HG02678 (cell line): Measurements from ENCODE around the gene PPP4R4.
"Not testable (repeated sequence)": the region's sequence is repeated elsewhere in the genome, so short reads cannot be mapped to it uniquely, and the experiment has no call there.

Experiments
- ATAC-seq: cut with Tn5 transposase; IDR thresholded peaks from one replicate; pipeline ENCODE4 v1.9.1; 2021; ENCODE audit warnings: mild to moderate bottlenecking, moderate library complexity; ENCODE audit not compliant: unreplicated experiment

Gene PPP4R4

GRCh38 chr14:94177806-94178205, 3.7 kb downstream of the PPP4R4 start:
- ATAC-seq = no peak

GRCh38 chr14:94179244-94179643, 5.1 kb downstream of the PPP4R4 start:
- no peak for ATAC-seq

DNA sequence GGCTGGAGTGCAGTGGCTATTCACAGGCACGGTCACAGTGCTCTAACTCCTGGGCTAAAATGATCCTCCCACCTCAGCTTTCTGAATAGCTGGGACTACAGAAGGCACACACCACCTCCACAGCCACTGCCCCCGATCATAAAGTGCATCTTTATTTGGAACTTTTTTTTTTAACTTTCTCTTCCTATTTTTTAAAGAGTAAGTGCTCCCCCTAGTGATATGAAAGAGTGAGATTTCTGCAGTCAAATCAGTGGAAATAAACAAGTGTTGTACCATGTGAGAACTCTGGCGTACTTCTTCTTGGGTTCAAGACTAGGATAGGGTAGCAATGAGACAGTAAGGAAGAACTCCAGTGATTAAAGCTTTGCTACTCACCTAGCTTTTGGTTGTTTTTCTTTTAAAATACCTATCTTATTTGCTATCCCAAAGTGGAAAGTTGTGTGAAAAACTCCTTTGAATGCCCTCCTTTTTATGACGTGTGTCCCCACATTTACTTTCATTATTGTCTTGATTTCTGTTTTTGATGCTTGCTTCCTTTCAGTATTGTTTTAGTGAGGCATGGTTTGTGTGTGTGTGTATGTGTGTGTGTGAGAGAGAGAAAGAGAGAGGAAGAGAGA, 6.6 kb downstream of the PPP4R4 start:
- ATAC-seq = peak; percentile 52

GRCh38 chr14:94181835-94182234, 7.7 kb downstream of the PPP4R4 start:
- no peak for ATAC-seq

GRCh38 chr14:94192536-94192935, 18.4 kb downstream of the PPP4R4 start:
- no peak for ATAC-seq

GRCh38 chr14:94193776-94194175, 19.7 kb downstream of the PPP4R4 start:
- ATAC-seq = no peak

DNA sequence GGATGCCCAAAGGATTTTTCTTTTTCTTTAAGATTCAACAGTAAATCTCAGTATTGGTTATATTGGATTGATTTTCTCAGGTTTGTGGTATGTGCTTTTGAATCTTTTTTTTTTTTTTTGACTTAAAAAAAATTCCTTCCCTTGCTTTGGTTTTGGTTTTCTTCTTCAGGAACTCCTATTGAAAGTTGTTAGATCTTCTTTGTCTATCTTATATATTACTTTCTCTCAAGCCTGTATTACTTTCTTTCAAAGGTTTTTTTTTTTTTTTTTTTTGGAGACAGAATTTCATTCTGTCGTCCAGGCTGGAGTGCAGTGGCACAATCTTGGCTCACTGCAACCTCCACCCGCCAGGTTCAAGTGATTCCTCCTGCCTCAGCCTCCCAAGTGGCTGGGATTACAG, 21.9 kb downstream of the PPP4R4 start:
- ATAC-seq = no peak

DNA sequence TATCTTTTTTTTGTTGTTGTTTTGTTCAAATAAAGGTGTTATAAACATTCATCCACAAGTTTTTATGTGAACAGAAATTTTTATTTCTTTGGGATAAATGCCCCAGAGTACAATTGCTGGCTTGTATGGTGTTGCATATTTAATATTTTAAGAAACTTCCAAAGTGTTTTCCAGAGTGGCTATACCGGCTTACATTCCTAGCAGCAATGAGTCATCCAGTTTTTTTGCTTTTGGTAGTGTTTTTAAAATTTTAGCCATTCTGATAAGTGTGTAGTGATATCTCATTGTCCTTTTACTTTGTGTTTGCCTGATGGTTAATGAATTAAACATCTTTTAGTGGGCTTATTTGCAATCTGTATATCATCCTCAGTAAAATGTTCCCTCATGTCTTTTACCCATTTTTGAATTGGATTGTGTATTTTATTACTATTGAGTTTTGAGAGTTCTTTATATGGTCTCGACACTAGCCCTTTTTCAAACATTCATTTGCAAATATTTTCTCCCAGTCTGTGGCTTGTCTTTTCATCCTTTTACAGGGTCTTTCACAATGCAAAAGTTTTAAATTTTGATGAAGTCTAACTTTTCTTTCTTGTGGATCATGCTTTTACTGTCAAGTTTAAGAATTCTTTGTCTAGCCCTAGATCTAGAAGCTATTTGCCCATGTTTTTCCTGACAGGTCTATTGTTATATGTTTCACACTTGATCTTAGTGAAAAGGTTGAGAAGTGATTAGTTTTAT, 29.5 kb downstream of the PPP4R4 start:
- no peak for ATAC-seq

GRCh38 chr14:94213021-94213420, 38.9 kb downstream of the PPP4R4 start:
- no peak for ATAC-seq

- no peak for ATAC-seq
Observed at GRCh38 chr14:94213741-94214140, 39.6 kb downstream of the PPP4R4 start.

GRCh38 chr14:94217116-94217515, 43.0 kb downstream of the PPP4R4 start:
- no peak for ATAC-seq

GRCh38 chr14:94218198-94218886, 44.2 kb downstream of the PPP4R4 start:
- ATAC-seq = not testable (repeated sequence)

DNA sequence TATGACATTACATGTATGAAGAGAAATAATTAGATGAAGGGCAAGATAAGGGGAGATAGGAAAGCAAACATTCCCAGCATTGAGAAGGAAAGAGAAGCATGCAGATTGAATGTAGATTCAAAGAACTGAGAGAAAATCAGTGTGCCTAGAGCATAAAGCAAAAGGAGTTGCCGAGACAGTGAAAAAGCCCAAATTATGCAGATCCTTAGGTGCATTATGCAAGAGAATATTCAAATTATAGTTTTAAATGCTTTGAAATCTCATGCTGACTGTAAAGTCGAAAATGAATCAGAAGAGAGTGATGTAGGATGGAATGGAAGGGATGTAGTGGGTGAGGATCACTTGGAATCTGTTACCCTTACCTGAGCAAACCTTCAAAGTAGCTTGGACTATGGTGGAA, 49.9 kb downstream of the PPP4R4 start:
- no peak for ATAC-seq

DNA sequence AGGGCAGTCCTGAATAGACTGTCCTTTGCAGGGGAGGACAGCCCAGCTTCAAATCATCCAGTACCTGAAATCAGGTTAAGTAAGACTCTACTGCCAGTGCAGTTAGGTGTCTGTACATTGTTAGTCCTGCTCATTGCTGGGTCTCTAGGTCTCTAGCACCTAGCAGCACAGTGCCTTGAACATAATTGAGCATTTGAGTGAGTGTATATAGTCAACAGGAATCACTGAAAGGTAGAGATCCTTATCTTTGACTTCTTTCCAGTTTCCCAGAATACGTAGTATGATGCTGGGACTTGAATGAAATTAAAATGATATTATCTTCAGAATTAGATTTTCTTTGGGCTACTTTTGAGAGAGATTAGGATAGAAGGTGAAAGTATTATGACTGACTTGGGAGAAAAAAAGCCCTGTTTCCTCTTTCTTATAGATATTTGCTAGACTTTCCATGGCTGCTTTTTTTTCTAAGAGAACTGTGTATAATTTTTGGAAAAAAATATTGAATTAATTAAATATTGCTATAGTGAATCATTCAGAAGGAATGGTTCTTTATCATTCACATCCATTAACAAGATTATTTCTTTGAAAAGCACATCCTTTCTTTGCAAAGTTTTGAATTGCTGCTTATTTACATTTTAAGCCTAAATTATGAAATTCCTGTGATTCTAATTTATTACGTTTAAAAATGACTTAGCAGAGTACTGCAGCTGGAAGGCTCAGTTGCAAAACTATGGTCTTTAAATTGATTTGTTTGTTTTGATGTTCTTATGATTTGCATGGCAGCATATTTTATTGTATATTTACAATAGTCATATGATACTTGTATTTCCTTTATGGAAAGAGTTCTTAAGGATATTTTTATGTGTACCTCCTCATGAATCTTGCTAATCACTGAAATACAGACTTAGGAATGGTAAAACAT, 51.6 kb downstream of the PPP4R4 start:
- no peak for ATAC-seq

DNA sequence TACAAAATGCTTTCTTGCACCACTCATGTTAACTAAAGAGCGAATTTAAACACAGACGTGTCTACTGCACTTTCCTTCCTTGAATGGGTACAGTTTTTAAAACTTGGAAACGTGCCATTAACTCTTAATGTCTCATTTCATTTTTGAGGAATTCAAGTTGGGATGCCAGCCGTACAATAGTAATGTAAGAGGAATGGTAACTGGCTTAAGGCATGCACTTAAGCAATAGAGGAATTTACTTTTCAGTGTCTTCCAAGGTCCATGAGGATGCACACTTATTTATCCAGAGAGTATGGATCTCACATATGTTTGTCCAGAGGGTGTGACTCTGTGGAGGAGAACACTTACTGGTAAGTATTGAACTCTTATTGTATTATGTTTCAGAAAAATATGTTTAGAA, 52.9 kb downstream of the PPP4R4 start:
- ATAC-seq = no peak

GRCh38 chr14:94237046-94237445, 62.9 kb downstream of the PPP4R4 start:
- ATAC-seq = no peak

GRCh38 chr14:94237983-94238382, 63.9 kb downstream of the PPP4R4 start:
- ATAC-seq = no peak

GRCh38 chr14:94239406-94239805, 65.3 kb downstream of the PPP4R4 start:
- ATAC-seq = no peak

DNA sequence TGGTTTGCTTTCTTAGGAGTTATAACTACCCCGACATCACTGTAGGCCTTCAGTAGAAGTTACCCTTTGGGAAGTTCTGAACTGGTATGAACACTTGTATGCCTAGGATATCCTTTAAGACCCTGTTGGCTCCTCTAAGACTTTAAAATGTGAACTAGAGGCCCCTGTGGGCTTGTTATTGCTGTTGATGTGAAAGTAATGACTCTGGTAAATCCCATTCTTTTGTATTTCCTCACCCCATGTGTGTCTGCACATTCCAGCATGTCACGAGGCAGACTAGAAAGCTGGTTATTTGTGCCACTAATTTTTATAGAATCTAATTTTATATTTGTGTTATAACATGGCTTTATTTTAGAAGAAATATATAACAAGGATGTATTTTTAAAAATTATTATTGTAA, 70.1 kb downstream of the PPP4R4 start:
- no peak for ATAC-seq

GRCh38 chr14:94264195-94264594, 90.1 kb downstream of the PPP4R4 start:
- ATAC-seq = not testable (repeated sequence)

DNA sequence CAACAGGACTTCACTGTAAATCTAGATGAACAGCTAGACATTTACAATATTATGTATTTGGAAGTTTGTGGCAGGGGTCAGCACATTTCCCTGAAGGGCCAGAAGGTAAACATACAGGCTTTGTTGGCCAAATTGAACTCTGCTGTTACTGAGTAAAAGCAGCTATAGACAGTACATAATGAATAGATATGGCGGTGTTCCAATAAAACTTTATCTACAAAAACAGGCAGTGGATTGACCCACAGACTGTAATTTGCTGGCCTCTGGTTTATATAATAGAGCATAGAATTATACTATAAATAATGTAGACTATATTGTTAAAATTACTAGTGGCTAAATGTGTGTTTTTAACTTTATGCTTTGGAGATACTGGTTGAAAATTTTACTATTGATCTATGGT, 93.2 kb downstream of the PPP4R4 start:
- ATAC-seq = no peak
